CD4-positive, alpha-beta memory T cell (primary cell): Measurements from ENCODE around the gene SEMA4C. TPM values are rescaled to one million over a fixed set of nuclear protein-coding genes. Genes with fewer than 3 reads are reported as not detected.

Source experiments
- CTCF ChIA-PET: fragments of 350-600 bp; sonication (Branson Sonifier 250); formaldehyde crosslinking; loops from one replicate; lab custom pipeline; 2021; ENCODE audit warnings: inconsistent platforms; ENCODE audit not compliant: partially characterized antibody; lab: Charles Lee
- POLR2A ChIA-PET: fragments of 350-600 bp; sonication (Branson Sonifier 250); formaldehyde crosslinking; loops from one replicate; lab custom pipeline; 2021; ENCODE audit not compliant: partially characterized antibody; lab: Charles Lee
- DNase-seq, 5 donors: peaks; one replicate each; pipeline versions ENCODE4 v3.0.0 to v3.0.0-alpha.2; 2020 to 2022; ENCODE audit warnings: mixed read lengths in 1 of 5
- H3K27ac ChIP-seq: one replicate; pipeline ENCODE4 v1.7.0; 2013; ENCODE audit warnings: low read depth, low read length
- H3K27me3 ChIP-seq: 2 replicates; pipeline ENCODE4 v1.7.0; 2013; ENCODE audit warnings: mild to moderate bottlenecking, low read length, moderate library complexity; ENCODE audit not compliant: insufficient read depth
- H3K36me3 ChIP-seq: 2 replicates; pipeline ENCODE4 v1.7.0; 2013; ENCODE audit warnings: mild to moderate bottlenecking, low read length, moderate library complexity; ENCODE audit not compliant: insufficient read depth
- H3K4me1 ChIP-seq: 2 replicates; pipeline ENCODE4 v1.7.0; 2013; ENCODE audit warnings: mild to moderate bottlenecking, low read length, moderate library complexity; ENCODE audit not compliant: insufficient read depth
- H3K4me3 ChIP-seq, 2 donors: one replicate each; pipeline ENCODE4 v1.7.0; 2013; ENCODE audit warnings: low read length in 2 of 2, mild to moderate bottlenecking in 1 of 2
- H3K9me3 ChIP-seq, 2 donors: one replicate each; pipeline ENCODE4 v1.7.0; 2013; ENCODE audit warnings: low read length in 2 of 2, control low read depth in 1 of 2; ENCODE audit not compliant: control insufficient read depth in 1 of 2
- H3K27ac Mint-ChIP-seq, 7 donors: one replicate each; pipeline ENCODE4 v1.8.0; 2020 to 2021; ENCODE audit warnings: mixed read lengths in 7 of 7, mild to moderate bottlenecking in 6 of 7, inconsistent platforms in 3 of 7, moderate library complexity in 3 of 7
- H3K27me3 Mint-ChIP-seq, 2 donors: one replicate each; pipeline ENCODE4 v1.8.0; 2020 to 2021; ENCODE audit warnings: mixed read lengths in 2 of 2
- H3K36me3 Mint-ChIP-seq, 2 donors: one replicate each; pipeline ENCODE4 v1.8.0; 2020 to 2021; ENCODE audit warnings: mixed read lengths in 2 of 2, inconsistent platforms in 1 of 2, mild to moderate bottlenecking in 1 of 2
- H3K4me1 Mint-ChIP-seq, 4 donors: one replicate each; pipeline ENCODE4 v1.8.0; 2020 to 2021; ENCODE audit warnings: mixed read lengths in 4 of 4, mild to moderate bottlenecking in 1 of 4
- H3K4me3 Mint-ChIP-seq, 8 donors: one replicate each; pipeline ENCODE4 v1.8.0; 2020 to 2021; ENCODE audit warnings: mixed read lengths in 8 of 8, mild to moderate bottlenecking in 7 of 8, moderate library complexity in 6 of 8, inconsistent platforms in 3 of 8
- H3K9me3 Mint-ChIP-seq, 8 donors: one replicate each; pipeline ENCODE4 v1.8.0; 2020 to 2021; ENCODE audit warnings: mixed read lengths in 8 of 8, mild to moderate bottlenecking in 5 of 8, inconsistent platforms in 3 of 8, moderate library complexity in 1 of 8
- intact Hi-C: fragments of 100-400 bp; cut with micrococcal nuclease; formaldehyde crosslinking; loops from one replicate; pipeline ENCODE4 v1.15.1; 2023
- polyA plus RNA-seq, 2 donors: library from polyadenylated mRNA; unstranded; fragments of 300-500 nt; fragmentation: Illumina TruSeq; gene quantifications; one replicate each; pipeline ENCODE4 v1.2.3, GENCODE V29; 2021
- total RNA-seq, 2 experiments: library from RNA; stranded (reverse); gene quantifications; one replicate each; pipeline ENCODE4 v1.2.3, GENCODE V29; 2021

The SEMA4C gene
- total and polyA plus RNA-seq, 4 experiments from 2014 or later, result 2.3 to 77.0 (median 40.4) TPM

- Histone ChIP-seq H3K27me3 (no peaks in the 10 kb centered on the region), H3K9me3 (no peaks in the 10 kb centered on the region), H3K27ac (no peak overlapping the region), H3K4me1 (peaks cover 18% of the 10 kb centered on the region), H3K36me3 (no peaks in the 10 kb centered on the region), H3K4me3 (no peak overlapping the region)
- Mint-ChIP-seq H3K36me3 (no peaks in the 10 kb centered on the region), H3K27ac (peak overlapping the region in 1 of 7 donors; percentile 69), H3K4me3 (no peak overlapping the region), H3K4me1 (peaks cover 11 to 32% (median 23%) of the 10 kb centered on the region in 4 donors), H3K9me3 (no peaks in the 10 kb centered on the region), H3K27me3 (no peaks in the 10 kb centered on the region)
- intact Hi-C loops, result no loop called here
- ChIA-PET POLR2A (interaction anchor here (0.7 to 1.6 kb wide), 2 partner anchors 13 to 470 kb away, joined by 3 to 5 read pairs; no protein-coding TSS in a partner anchor), CTCF (interaction anchor here (1.1 to 1.4 kb wide), 2 partner anchors 9 to 13 kb away, joined by 3 read pairs; no protein-coding TSS in a partner anchor)
- DNase-seq, result no peak
These were observed 7.8 kb upstream of the SEMA4C start for GRCh38 chr2:96877631-96878092.

DNA sequence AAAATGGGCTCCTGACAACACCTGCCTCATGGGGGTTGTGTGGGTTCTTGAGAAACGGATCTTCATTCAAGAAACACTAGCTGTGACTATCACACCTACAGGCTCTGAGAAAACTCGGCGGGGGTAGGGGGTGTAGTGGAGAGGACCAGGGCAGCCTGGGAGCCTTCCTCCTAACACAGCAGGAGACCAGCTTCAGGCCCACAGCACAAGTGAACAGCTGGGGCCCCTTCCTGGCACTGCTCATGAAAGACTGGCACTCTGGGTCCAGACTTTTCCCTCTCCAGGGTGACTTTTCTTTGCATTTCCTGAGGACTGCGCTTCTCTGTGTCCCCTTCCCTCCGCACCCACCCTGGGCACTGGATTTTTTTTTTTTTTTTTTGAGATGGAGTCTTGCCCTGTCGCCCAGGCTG is 7.2 kb upstream of the SEMA4C start:
- Mint-ChIP-seq H3K27me3 (no peaks in the 10 kb centered on the region), H3K4me3 (no peak overlapping the region), H3K9me3 (no peaks in the 10 kb centered on the region), H3K36me3 (no peaks in the 10 kb centered on the region), H3K4me1 (peaks cover 16 to 38% (median 26%) of the 10 kb centered on the region in 4 donors), H3K27ac (no peak overlapping the region)
- H3K27me3 ChIP-seq, result no peaks in the 10 kb centered on the region
- intact Hi-C loops, result no loop called here
- ChIA-PET POLR2A (interaction anchor here (0.7 to 1.6 kb wide), 2 partner anchors 14 to 470 kb away, joined by 3 to 5 read pairs; no protein-coding TSS in a partner anchor), CTCF (interaction anchor here (1.4 kb wide), 1 partner anchor 14 kb away, joined by 3 read pairs; no protein-coding TSS in a partner anchor)
- peaks cover 18% of the 10 kb centered on the region for H3K4me1 ChIP-seq
- no peaks in the 10 kb centered on the region for H3K36me3 ChIP-seq
- DNase-seq, result no peak
- no peak overlapping the region for H3K4me3 ChIP-seq
- H3K27ac ChIP-seq, result no peak overlapping the region
- H3K9me3 ChIP-seq, result no peaks in the 10 kb centered on the region

DNA sequence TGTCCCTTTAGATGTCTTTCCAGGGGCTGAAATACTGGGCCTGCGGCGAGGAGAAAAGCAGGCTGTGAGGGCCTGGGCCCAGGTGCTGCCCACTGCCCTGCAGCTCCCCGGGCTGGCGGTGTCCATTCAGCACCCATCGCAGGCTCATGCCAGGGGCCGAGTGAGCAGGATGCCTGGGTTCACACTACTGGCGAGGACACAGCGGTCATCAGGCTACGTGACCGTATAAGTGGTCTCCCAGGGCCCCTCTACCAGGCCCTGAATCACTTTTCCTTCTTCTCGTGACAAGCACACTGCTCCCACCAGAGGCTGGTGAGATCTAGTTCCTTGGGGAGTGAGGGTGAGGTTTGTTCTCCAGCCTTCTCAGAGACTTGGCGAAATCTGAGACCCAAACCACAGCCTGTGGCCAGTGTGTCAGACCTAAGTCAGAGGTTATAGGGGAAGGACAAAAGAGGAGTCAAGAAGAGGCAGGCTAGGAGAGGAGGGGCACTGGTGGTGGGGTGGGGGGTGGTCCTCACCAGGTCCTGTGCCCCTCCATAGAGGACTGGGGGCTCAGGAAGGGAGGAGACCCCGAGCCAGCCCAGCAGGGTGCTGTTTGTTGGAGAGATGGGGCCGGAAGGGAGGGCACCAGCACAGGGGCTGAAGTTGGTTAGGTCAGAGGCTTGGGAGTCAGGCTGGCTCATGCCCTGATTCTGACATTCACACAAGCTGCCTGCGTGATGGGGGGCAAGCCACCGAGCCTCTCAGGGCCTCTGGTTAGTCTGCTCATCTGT is 6.6 kb upstream of the SEMA4C start:
- H3K36me3 Mint-ChIP-seq, result no peaks in the 10 kb centered on the region
- H3K4me3 Mint-ChIP-seq, result no peak overlapping the region
- H3K4me3 ChIP-seq, result no peak overlapping the region
- peaks cover 18% of the 10 kb centered on the region for H3K4me1 ChIP-seq
- H3K4me1 Mint-ChIP-seq, result peaks cover 16 to 39% (median 26%) of the 10 kb centered on the region in 4 donors
- intact Hi-C loops, result no loop called here
- peak overlapping the region in 2 of 7 donors; percentile 22 to 60 for H3K27ac Mint-ChIP-seq
- no peaks in the 10 kb centered on the region for H3K36me3 ChIP-seq
- ChIA-PET CTCF (interaction anchor here (1.4 to 1.8 kb wide), 2 partner anchors 19 to 74 kb away, joined by 5 to 8 read pairs; partner anchors contain the start of gene ANKRD39), POLR2A (interaction anchor here (1.5 to 9.8 kb wide), 4 partner anchors 15 to 48 kb away, joined by 4 to 121 read pairs (median 7); no protein-coding TSS in a partner anchor)
- no peak for DNase-seq
- H3K9me3 ChIP-seq, result no peaks in the 10 kb centered on the region
- no peaks in the 10 kb centered on the region for H3K27me3 Mint-ChIP-seq
- H3K27ac ChIP-seq, result no peak overlapping the region
- no peaks in the 10 kb centered on the region for H3K27me3 ChIP-seq
- H3K9me3 Mint-ChIP-seq, result no peaks in the 10 kb centered on the region

GRCh38 chr2:96875498-96876268 is 5.8 kb upstream of the SEMA4C start:
- H3K27me3 ChIP-seq, result no peaks in the 10 kb centered on the region
- POLR2A ChIA-PET, result interaction anchor here (1.5 to 9.8 kb wide), 4 partner anchors 14 to 49 kb away, joined by 4 to 121 read pairs (median 7); no protein-coding TSS in a partner anchor
- intact Hi-C loops, result no loop called here
- DNase-seq, result no peak
- no peaks in the 10 kb centered on the region for H3K36me3 ChIP-seq
- H3K4me1 Mint-ChIP-seq, result peaks cover 22 to 47% (median 34%) of the 10 kb centered on the region in 4 donors
- no peaks in the 10 kb centered on the region for H3K9me3 Mint-ChIP-seq
- H3K4me3 ChIP-seq, result no peak overlapping the region
- H3K27me3 Mint-ChIP-seq, result no peaks in the 10 kb centered on the region
- peaks cover 0 to 2% of the 10 kb centered on the region in 2 donors for H3K36me3 Mint-ChIP-seq
- H3K27ac Mint-ChIP-seq, result peak overlapping the region in 5 of 7 donors; percentile 27 to 82 (median 53)
- CTCF ChIA-PET, result interaction anchor here (1.4 to 1.8 kb wide), 2 partner anchors 18 to 75 kb away, joined by 5 to 8 read pairs; partner anchors contain the start of gene ANKRD39
- no peaks in the 10 kb centered on the region for H3K9me3 ChIP-seq
- peaks cover 25% of the 10 kb centered on the region for H3K4me1 ChIP-seq
- H3K27ac ChIP-seq, result no peak overlapping the region
- no peak overlapping the region for H3K4me3 Mint-ChIP-seq

DNA sequence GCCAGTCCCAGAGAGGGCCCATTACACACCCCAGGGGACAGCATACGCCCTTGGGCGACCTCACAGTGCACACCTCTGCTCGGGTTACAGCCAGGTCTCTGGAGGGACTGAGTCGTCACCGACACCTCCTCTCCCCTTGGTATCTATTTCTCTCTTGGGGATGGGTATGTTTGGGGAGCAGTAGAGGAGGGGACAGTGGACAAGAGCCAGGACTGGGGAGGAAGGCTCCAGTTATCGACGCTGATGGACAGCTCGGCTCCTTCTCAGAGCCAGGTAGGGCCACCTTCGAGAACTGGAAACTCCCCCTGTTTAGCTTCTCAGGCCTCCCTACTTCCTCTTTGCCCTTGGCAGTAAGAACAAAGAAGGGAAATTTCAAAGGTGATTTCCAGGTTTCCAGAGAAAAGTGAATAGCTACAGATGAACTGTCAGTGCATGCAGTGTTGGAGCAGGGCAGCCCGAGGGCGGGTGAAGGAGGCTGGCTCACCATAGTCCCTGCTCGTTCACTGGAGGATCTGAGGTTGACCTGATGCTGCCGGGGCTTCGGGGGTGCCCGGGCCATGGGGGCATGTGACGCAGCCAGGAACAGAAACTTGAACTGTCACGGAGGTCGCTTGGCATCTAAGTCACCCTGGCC is 4.4 kb upstream of the SEMA4C start:
- Mint-ChIP-seq H3K27ac (peak overlapping the region in 5 of 7 donors; percentile 67 to 82 (median 75)), H3K36me3 (peaks cover 0 to 7% of the 10 kb centered on the region in 2 donors), H3K27me3 (no peaks in the 10 kb centered on the region), H3K4me1 (peaks cover 23 to 52% (median 37%) of the 10 kb centered on the region in 4 donors), H3K9me3 (no peaks in the 10 kb centered on the region), H3K4me3 (peak overlapping the region in 2 of 8 donors; percentile 36 to 70)
- CTCF ChIA-PET, result interaction anchor here (1.0 to 2.0 kb wide), 3 partner anchors 76 to 238 kb away, joined by 3 to 8 read pairs (median 5); no protein-coding TSS in a partner anchor
- no peaks in the 10 kb centered on the region for H3K9me3 ChIP-seq
- POLR2A ChIA-PET, result interaction anchor here (1.0 to 9.8 kb wide), 6 partner anchors 17 to 76 kb away, joined by 3 to 121 read pairs (median 6); no protein-coding TSS in a partner anchor
- peaks cover 30% of the 10 kb centered on the region for H3K4me1 ChIP-seq
- intact Hi-C loops, result no loop called here
- H3K27me3 ChIP-seq, result no peaks in the 10 kb centered on the region
- H3K27ac ChIP-seq, result no peak overlapping the region
- no peak for DNase-seq
- H3K4me3 ChIP-seq, result no peak overlapping the region
- no peaks in the 10 kb centered on the region for H3K36me3 ChIP-seq

GRCh38 chr2:96873651-96874096 is 3.8 kb upstream of the SEMA4C start:
- POLR2A ChIA-PET, result interaction anchor here (1.0 to 9.8 kb wide), 7 partner anchors 8 to 77 kb away, joined by 3 to 121 read pairs (median 6); no protein-coding TSS in a partner anchor
- H3K27me3 ChIP-seq, result no peaks in the 10 kb centered on the region
- no peak overlapping the region for H3K4me3 Mint-ChIP-seq

More at GRCh38 chr2:96873651-96874096, 3.8 kb upstream of the SEMA4C start:
- DNase-seq, result no peak
- Histone ChIP-seq H3K9me3 (no peaks in the 10 kb centered on the region), H3K36me3 (no peaks in the 10 kb centered on the region), H3K27ac (no peak overlapping the region), H3K4me3 (no peak overlapping the region), H3K4me1 (peaks cover 30% of the 10 kb centered on the region)
- Mint-ChIP-seq H3K27ac (peak overlapping the region in 3 of 7 donors; percentile 52 to 84 (median 82)), H3K36me3 (peaks cover 0 to 7% of the 10 kb centered on the region in 2 donors), H3K9me3 (no peaks in the 10 kb centered on the region), H3K27me3 (no peaks in the 10 kb centered on the region), H3K4me1 (peaks cover 23 to 52% (median 37%) of the 10 kb centered on the region in 4 donors)
- CTCF ChIA-PET, result interaction anchor here (0.9 to 7.2 kb wide), 5 partner anchors 9 to 238 kb away, joined by 3 to 71 read pairs (median 5); partner anchors contain the start of gene ANKRD39
- intact Hi-C loops, result no loop called here
